Measurements from ENCODE around the gene STARD7.
A peak's percentile ranks its signal among the peaks of the same experiment; 100 is the strongest.
"Not testable (repeated sequence)": the region's sequence is repeated elsewhere in the genome, so short reads cannot be mapped to it uniquely, and the experiment has no call there.

Gene STARD7

GRCh38 chr2:96146153-96146880 is 62.3 kb downstream of the STARD7 start:
- DNase-seq: peak; percentile 76

DNA sequence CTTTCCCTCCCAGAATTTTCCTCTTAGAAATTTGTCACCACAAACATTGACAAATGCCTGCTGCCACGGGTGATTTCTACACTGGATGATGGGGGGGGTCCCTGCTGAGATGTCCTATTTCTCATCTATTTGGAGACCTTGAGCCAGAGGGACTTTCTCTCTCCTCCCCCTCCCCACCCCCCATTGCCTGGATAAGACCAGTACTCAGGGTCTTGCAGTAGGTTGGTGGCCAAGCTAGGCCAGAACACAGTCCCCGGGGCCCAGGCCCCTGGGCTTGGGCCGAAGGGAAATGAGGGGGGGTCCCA is 62.8 kb downstream of the STARD7 start:
- DNase-seq: no peak

DNA sequence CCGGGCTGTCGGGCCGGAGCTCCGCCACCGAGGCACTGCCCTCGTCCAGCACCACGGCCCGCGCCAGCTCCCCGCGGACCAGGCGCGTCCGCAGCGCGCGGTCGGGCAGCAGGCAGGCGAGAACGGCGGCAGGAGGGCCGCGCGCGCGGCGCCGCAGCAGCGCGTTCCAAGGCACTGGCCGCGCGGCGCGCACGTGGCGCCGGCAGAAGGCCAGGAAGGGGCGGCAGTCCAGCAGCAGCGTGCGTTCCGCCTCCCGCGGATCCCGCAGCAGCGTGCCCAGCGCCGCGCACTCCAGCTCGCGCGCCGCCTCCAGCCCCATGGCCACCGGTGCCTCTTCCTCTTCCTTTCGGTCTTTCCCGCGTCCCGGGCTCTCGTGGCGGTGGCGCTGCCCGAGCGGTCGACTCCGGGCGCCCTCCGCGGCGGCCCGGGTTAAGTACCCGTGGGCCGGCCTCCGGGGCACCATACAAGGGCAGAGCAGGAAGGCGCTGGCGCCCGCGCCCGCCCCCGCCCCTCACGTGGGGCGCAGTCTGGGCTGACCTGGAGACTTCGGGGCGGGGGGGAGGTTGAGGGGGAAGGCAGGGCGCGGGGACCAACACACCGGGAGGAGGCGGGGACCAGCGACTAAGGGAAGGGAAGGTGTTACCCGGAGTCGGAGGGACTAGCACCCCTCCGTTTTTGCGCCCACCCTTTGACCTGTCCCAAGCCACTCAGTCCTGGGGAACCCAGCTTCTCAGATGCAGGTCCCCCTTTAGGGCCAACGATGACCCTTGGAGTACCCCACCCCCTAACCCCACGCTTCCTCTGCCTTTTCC is 63.4 kb downstream of the STARD7 start, which contains the start of gene DUSP2:
TSS of gene DUSP2 (minus strand) at position 405 of the 812 bp plus-strand sequence. CDS start at position 319, 86 bp downstream.
- DNase-seq: peak; percentile 91

GRCh38 chr2:96144481-96145035 is 64.1 kb downstream of the STARD7 start:
- DNase-seq: no peak

DNA sequence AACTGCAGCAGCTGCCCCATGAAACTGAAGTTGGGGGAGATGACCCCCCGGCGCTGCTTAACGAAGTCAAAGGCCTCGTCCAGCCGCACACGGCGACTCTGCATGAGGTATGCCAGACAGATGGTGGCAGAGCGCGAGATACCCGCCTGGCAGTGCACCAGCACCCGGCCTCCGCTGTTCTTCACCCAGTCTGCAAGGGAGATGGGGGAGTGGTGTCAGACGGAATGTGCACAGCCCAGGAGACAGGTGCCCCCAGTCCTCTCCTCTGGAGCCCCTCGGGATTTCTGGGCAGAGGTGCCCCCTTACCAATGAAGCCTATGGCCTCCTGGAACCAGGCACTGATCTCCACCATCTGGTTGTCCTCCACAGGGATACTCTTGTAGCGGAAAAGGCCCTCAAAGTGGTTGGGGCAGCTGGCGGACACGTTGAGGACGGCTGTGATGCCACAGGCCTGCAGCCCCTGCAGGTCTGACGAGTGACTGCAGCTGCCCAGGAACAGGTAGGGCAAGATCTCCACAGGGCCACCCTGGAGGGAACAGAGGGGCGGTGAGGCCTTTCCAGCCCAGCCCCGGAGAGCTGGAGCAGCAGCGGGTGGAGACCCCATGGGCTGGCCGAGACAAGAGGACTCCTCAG is 64.7 kb downstream of the STARD7 start:
- no peak for DNase-seq

GRCh38 chr2:96143231-96143847 is 65.3 kb downstream of the STARD7 start:
- DNase-seq: no peak

GRCh38 chr2:96142217-96143113 is 66.2 kb downstream of the STARD7 start:
- DNase-seq: peak; percentile 48

DNA sequence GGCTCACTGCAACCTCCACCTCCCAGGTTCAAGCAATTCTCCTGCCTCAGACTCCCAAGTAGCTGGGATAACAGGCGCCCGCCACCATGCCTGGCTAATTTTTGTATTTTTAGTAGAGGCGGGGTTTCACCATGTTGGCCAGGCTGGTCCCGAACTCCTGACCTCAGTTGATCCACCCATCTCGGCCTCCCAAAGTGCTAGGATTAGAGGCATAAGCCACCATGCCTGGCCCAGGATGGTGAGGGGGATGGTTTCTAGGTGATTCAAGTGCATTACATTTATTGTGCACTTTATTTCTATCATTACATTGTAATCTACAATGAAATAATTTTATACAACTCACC is 67.0 kb downstream of the STARD7 start:
- DNase-seq: not testable (repeated sequence)

- no peak for DNase-seq
Measured at GRCh38 chr2:96140941-96141623, 67.5 kb downstream of the STARD7 start.

GRCh38 chr2:96139181-96139758 is 69.4 kb downstream of the STARD7 start:
- DNase-seq: no peak

- DNase-seq: no peak
Measured at GRCh38 chr2:96138179-96139145, 70.2 kb downstream of the STARD7 start, which contains the start of gene ASTL. Gene ASTL (minus strand): TSS chr2:96138502. CDS start chr2:96138436, 66 bp downstream.

GRCh38 chr2:96137321-96138178 is 71.1 kb downstream of the STARD7 start:
- no peak for DNase-seq

- no peak for DNase-seq
Measured at GRCh38 chr2:96136129-96136720, 72.4 kb downstream of the STARD7 start.

DNA sequence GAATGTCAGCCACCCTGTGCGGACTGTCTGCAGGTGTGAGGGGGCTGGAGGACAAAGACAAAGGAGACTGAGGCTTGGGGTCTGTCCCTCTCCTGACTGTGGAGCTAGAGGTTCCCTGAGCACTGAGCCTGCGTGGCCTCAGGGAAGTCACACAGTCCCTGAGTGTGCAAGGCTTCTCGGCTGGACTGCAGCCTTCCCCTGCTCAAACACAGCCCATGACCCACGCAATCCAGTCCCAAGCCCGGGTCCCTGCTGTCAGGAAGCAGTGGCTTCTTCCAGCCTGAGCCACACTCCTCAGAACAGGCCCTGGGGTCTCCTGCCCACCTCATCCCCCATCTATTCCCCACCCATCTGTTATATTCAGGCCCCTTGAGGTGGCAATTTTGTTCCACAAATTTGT is 73.0 kb downstream of the STARD7 start:
- DNase-seq: no peak

DNA sequence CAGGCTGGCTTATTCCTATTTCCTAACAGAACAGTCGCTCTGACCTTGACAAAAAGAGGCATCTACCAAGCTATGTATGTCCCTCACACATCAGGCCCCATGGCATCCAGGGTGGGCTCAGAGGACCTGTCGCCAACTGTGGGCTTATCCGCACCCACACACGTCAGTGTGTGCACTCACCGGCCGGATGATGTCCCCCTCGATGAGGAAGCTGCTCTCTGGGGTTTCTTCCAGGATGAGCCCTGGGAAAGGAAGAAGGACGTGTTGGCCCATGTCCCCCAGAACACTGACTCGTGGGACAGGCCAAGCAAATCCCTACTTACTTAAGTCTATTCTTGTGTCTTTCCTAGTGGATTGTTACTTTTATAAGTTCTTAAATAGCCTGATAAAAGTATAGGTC is 73.5 kb downstream of the STARD7 start:
- no peak for DNase-seq
